Left lobe of liver (tissue), 2 donors: ENCODE data around the gene SLK. TPM values are rescaled to one million over a fixed set of nuclear protein-coding genes. Genes with fewer than 3 reads are reported as not detected.
A peak's percentile ranks its signal among the peaks of the same experiment; 100 is the strongest.

Experiments used
- ATAC-seq: fragments of 200-7000 bp; cut with Tn5 transposase; one replicate; pipeline ENCODE4 v1.9.1; 2020; ENCODE audit warnings: mild to moderate bottlenecking, moderate library complexity
- DNase-seq: peaks from one replicate; pipeline ENCODE4 v3.0.0-alpha.2; 2020; ENCODE audit warnings: low spot score
- total RNA-seq: library from RNA; stranded (reverse); gene quantifications from one replicate; pipeline ENCODE4 v1.2.1, GENCODE V29; 2021
- donor health status: DM: no; HTN: no; CAD: no; lungs with moderate emphysema.
- donor health status: DM: no; HTN: yes; CAD: no.

Gene SLK
- total RNA-seq, 1 donor from 2014 or later = 8.7 TPM

GRCh38 chr10:103985726-103986125 is 18.8 kb downstream of the SLK start:
- no peak for ATAC-seq

GRCh38 chr10:103986360-103986759 is 19.4 kb downstream of the SLK start:
- DNase-seq (no peak), ATAC-seq (no peak)

More at GRCh38 chr10:103985726-103986125, 18.8 kb downstream of the SLK start:
- no peak for DNase-seq

- ATAC-seq (no peak), DNase-seq (no peak)
Observed at GRCh38 chr10:103990121-103990520, 23.2 kb downstream of the SLK start.

- ATAC-seq = no peak
- no peak for DNase-seq
Observed at GRCh38 chr10:103990531-103990930, 23.6 kb downstream of the SLK start.

- DNase-seq (no peak), ATAC-seq (no peak)
Observed at GRCh38 chr10:103991393-103992128, 24.6 kb downstream of the SLK start.

GRCh38 chr10:103995134-103995533 is 28.2 kb downstream of the SLK start:
- DNase-seq (no peak), ATAC-seq (no peak)

DNA sequence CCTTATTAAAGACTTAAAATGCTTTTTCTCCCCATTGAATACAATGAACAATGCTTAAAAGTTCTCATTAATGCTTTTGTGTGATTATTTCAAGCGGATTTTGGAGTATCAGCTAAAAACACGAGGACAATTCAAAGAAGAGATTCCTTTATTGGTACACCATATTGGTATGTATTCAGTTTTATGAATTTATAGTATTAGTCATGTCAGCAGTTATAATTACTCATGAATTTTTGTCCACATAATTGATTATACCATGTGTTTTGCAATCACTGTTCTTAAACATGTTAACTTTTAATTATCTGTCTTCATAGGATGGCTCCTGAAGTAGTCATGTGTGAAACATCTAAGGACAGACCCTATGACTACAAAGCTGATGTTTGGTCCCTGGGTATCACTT is 31.9 kb downstream of the SLK start:
- DNase-seq = no peak
- no peak for ATAC-seq

DNA sequence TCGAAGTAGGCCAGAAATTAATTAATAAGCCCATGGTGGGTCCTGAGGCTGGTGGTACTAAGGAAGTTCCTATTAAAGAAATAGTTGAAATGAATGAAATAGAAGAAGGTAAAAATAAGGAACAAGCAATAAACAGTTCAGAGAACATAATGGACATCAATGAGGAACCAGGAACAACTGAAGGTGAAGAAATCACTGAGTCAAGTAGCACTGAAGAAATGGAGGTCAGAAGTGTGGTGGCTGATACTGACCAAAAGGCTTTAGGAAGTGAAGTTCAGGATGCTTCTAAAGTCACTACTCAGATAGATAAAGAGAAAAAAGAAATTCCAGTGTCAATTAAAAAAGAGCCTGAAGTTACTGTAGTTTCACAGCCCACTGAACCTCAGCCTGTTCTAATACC is 36.0 kb downstream of the SLK start:
- ATAC-seq = no peak
- no peak for DNase-seq

DNA sequence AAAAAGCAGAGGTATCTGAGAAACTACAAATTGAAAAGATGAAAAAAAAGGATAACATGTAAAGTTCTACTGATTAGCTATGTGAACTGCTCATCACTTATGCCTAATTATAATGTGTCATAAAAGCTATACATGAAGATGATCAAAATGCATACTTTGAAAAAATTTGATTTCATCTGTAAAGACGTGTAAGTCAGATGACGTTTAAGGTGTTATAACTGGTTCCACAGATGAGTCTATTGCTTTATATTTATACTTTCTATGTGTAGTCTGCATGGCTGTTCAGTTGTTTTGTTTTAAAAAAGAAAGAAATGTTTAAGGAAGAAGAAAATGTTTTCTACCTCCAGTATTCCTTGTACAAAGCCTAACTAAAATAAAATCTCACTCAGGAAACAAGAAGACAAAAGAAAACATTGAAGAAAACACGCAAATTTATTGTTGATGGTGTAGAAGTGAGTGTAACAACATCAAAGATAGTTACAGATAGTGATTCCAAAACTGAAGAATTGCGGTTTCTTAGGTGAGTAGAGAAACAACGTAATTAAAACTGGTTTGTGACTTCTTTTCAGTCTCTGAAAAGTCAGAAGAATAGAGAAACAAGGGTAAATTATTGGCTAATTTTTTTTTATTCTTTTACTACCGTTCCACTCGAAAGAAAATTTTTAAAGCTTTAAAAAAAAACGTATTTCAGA is 38.4 kb downstream of the SLK start:
- ATAC-seq = no peak
- DNase-seq = no peak

DNA sequence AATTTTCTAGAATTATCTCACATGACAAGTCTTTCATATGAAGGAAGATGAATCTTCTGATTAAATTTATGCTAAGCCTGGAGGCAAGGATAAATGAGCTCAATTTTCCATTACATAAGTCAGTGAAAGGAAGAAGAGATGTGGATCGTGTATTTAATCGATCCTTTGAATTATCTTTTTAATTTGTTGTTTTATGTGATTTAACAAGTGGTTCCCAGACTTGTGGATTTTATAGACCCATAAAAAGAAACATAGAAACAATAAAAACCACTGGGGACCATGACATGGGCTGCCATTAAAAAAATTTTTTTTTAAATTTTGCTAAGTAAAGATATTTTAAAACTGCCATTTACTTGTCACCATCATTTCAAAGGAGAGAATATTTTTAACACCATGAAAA is 45.0 kb downstream of the SLK start:
- ATAC-seq (no peak), DNase-seq (no peak)

- no peak for ATAC-seq
- DNase-seq = no peak
Observed at GRCh38 chr10:104013489-104013888, 46.5 kb downstream of the SLK start.

- no peak for DNase-seq
- ATAC-seq = no peak
Observed at GRCh38 chr10:104014176-104014575, 47.2 kb downstream of the SLK start.

GRCh38 chr10:104016661-104017060 is 49.7 kb downstream of the SLK start:
- ATAC-seq (no peak), DNase-seq (no peak)

DNA sequence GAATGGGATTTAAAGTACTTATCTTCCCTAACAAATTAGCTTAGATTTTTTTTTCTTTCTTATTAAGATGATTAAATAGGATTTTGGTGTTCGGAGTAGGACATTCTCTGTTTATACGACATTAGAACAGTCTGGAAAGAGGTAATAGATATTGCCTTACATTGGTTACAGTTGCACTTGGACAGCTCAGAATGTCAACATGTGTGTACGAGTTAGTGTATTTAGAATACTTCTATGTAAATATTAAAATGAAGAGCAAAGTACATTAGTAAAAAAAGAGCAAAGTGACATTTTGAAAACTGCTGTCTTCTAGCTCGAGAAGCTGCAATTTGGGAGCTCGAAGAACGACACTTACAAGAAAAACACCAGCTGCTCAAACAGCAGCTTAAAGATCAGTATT is 51.5 kb downstream of the SLK start:
- DNase-seq = no peak
- peak; percentile 80 for ATAC-seq

DNA sequence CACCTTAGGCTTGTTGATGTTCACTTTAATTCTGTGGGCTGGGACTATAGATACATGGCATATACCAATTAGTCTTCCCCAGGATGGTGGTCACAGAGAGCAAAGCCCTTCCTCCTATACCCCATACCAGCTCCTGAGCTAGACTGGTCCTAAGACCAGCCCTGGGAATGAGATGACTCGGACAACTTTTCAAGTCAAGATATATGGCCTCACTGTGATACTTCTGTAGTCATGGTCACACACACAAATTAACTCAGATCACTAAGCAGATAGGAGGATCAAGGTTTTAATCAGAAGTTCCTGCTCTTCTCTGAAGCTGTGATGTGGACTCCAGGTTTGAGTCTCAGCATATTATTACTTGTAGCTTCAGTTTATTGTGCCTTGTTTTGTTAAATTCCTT is 53.1 kb downstream of the SLK start:
- DNase-seq (no peak), ATAC-seq (no peak)

DNA sequence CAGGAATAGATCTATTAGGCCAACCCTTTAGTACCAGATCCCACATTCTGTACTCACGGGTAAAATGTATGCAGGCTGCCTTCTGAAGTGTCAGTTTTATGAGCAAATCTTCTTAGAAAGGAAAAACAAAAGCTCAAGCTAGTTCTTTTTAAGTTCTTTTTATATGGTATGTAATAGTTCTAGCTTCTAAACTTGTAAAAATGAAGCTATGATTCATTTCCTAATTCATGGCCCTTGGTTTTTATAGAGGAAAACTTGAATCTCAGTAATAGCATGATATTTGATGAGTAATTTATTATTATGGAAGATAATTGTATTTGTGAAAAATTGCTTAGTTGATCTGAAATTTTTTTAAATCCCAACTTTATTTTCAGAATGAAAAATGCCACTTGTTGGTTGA is 54.3 kb downstream of the SLK start:
- ATAC-seq (no peak), DNase-seq (no peak)

DNA sequence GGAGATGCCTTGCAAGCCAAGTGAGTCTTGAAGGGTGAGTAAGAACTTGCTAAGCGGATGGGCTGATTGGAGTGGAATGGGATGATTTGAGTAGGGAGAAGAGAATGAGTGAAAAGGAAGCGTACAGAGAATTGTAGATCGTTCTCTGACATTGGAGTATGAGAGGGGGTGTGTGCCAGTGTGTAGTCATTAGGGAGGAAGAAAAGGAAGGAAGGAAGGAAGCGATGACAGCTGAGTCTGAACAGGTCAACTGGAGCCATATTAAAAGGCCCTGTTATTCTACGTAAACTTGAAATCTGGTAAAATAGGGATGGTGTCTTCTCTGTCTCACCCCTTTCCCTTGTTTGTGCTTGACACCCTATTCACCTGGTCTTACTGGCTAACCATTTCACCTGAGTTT is 55.1 kb downstream of the SLK start:
- DNase-seq (no peak), ATAC-seq (no peak)

- ATAC-seq = no peak
- no peak for DNase-seq
Observed at GRCh38 chr10:104025524-104025923, 58.6 kb downstream of the SLK start.

- ATAC-seq (peak; percentile 66), DNase-seq (no peak)
Observed at GRCh38 chr10:104026762-104027161, 59.8 kb downstream of the SLK start.

DNA sequence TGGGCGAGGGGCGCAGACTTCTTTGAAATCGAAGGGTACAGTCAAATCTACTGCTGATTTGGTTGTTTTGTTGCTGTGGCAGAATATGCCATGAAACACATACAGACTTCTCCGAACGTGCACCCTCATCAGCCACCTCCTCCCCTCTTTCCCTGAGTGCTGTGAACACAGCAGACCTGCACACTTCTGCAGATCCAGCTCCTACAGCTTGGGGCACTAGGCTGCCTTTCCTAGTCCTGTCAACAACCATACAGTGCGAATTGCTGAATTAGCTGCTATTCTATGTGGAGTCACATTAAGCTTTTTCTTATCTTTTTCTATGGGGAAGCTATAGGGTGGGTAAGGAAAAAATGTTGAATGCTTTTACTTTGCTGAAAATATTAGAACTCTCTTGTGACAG is 61.2 kb downstream of the SLK start:
- DNase-seq (no peak), ATAC-seq (peak; percentile 58)

DNA sequence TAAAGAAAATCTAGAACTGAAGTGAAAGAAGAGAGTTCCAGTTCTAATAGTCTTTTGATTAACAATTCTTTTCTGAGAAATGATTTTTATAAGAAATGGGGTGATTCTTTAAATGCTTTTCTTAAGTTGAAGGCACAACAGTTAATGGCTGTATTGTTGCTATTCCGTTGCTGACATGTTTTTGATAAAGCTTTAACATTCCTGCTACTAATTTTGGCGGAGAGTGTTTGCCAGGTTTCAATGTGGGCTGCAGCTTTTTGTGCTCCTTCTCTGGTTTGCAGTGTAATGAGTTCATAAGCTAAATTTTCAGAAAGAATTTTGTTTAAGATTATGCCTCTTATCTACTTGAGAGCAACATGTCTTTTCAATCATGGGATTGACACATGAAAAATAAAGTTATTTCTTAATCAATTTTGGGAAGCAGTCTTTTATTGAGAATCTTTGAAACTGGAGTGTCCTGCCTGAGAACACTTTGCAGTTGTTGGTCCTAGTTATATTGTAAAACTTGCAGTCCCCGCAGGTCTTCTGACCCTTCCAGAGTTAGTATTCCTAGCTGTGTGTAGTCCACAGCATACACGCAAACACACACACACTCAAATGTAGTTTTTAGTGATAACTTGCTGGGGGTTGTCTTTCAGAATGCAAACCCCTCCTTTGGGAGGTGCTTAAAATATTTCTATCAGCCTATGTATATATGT is 62.0 kb downstream of the SLK start:
- DNase-seq (no peak), ATAC-seq (no peak)

DNA sequence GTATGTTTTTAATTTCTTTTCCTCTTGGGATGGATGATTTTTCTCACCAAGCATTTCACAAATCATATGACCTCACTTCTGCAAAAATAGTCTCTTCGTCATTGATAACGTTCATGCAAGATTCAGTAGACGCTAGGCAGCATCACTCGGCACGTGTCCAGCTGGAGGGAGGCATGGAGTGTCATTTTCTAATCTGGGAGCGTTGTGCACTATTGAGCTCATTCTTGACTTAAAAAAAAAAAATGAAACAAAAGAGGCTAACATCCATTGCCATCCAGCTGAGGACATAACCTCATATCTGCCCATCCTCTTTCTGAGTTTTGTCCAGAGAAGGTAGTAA is 62.6 kb downstream of the SLK start:
- ATAC-seq (no peak), DNase-seq (no peak)
